NCI-H1092 treated with DMSO at 0.1 percent for 48 hours (cell line): ENCODE data around the gene CAPN8.

Experiments used
- DNase-seq: peaks from one replicate; lab custom pipeline; 2025; lab: John Stamatoyannopoulos, UW

Gene CAPN8

DNA sequence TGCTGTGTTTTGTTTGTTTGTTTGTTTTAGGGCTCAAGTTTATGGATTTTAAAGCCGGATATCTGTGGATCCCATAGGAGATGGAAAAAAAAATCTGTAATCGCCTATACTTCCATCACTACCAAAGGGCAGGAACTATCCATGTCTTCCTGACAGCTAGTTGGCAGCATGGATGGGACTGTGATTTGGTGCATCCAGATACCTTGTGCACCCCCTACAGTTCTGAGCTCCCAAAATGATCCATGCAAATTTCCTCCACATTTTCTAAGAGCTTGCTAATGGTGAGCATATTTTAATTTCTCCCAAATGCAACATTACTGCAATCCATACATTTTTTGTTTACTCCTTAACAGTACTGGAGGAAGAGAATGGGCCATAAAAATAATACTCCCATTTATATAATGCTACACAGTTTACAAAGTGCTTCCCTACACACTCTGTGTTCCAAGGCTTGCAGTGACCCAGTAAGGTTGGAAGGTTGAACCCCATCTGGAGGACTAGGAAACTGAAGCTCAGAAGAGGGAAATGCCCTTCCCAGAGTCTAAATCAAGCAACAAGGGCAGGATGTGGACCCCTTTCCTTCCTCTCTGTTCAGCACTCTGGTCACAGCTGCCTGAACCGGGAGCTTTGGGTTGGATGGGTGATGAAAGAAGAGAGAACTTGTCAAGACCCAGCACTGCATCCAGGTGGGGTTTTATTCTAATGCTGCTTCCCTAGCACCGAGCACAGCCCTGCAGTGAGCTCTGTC lies 48.0 kb downstream of the CAPN8 start:
- DNase-seq = no peak

DNA sequence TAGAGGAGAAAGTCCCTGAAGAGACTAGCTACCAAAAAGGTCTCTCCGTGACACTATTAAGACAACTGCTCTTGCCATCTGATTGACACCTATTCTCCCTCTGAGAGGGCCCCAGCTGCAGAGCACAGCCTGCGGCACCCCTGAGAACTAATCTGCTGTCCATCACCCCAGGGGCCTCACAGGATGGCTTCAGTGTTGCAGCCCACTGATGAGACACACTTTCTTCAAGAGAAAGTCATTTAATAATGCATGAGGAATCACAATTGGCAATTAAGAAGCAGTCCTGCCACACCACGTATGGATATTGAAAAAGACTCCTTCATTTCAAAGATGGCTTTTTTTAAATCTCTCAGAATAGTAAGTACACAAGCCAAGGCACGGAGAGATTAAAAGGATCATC lies 48.9 kb downstream of the CAPN8 start:
- no peak for DNase-seq

DNA sequence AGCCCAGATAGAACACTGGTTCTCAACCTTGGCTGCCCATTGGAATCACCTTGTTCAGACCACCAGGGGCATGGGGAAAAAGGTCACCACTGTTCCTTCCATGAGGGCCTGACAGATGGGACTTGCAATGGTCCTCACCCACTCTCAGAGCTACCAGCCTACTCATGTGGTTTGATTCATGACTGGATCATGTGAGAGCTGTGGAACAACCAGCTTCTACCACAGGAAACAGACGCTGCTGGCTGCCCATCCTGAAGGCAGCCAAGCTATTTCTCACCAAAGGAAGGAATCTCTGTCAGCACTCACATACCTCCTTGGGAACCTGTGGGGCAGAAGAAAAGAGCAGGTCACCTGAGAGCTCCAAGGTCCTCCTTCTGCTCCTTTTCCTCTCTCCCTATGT lies 53.6 kb downstream of the CAPN8 start:
- DNase-seq = no peak

DNA sequence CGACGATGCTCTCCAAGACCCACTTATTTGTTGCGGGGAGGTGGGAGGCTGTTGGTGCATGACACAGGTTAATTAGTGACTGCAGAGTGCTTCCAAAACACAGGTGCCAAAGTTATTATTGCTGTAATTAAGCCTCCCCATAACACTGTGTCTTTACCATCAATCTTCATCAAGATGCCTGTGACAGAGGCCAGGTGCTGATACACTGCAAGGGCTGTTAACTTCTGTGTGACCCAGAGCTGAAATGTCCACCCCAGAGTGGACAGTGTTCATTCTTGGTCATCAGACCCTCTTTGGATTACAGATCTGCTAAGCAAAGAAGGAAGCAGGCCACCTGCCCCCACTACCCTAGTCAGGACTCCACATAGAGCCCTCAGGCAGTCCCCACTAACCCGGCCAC lies 55.5 kb downstream of the CAPN8 start:
- no peak for DNase-seq

DNA sequence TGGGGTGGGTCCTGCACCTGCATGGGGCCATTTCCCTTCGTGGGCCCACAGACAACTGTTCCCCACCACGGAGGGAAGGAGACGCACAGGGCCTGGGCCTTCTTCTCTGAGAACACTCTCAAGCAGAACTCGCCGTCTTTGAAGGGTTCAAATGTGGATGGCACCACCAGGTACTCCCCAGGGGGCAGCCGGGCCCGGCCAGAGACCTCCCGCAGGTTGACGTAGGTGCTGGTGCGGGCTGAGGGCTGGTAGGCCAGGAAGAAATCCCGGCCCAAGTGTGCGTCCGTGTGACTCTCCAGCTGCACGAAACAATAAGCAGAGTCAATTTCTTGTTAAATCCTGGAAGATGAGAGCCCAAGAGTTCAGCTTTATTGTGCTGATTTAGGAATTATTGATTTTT lies 56.4 kb downstream of the CAPN8 start:
- DNase-seq = no peak

DNA sequence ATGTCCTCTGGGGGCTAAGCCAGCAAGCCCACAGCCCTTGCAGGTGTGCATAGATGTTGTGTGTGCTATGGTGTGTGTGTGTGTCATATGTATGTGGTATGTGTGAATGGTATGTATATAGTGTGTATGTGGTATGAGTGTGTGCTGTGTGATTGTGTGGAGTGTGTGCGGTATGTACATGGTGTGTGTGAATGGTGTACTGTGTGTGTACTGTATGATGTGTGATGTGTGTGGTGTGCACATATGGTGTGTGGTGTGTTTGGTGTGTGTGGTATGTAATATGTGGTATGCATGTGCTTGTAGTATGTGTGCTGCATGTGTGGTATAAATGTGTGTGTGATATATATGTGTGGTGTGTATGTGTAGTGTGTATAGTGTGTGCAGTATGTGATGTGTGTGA lies 107.0 kb downstream of the CAPN8 start:
- no peak for DNase-seq

DNA sequence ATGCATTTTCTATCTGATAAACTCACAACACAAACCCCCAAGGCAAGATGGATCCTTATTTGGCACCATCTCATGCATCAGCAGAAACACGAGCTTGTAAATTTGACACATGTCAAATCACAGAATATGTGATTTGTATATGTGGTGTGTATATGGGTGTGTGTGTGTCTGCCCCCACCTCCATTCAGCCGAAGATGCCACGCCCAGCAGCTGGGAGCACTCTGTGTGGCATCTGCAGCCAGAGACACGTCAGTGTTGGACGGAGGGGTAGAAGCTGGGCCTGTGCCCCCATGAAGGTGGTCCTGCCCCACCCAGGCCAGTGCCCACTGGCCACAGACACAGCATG lies 108.4 kb downstream of the CAPN8 start:
- no peak for DNase-seq

DNA sequence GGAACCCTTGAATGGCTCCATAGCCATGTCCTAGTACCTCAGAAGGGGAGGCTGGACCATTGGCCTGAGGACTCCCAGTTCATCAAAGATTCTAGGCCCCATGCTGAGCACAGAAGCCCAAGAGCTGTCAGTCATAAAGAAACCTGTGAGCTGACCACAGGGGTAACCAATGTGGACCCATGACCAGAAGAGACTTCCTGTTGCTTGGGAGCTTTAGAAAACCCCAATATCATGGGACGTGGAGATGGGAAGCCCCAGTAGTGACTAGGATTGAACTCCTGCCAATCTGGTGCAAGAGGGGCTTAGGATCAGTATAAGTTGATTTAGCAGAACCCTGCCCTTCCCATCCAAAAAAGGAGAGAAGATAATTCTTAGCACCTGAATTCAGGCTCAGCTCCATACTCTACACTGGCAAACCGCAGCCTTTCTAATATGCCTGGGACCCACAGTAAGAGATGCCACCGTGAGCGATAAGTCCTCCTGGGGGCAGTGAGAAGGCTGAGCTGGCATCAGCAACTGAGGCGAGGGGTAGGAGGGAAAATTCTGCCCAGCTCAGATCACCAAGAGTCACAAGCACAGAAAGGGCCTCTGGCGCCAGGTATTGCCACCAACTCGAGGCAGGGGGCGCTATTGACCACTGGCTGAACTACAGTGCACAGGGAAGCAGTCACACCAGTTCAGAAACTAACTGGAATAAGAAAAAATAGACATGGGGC lies 108.9 kb downstream of the CAPN8 start:
- DNase-seq = peak; percentile 59

DNA sequence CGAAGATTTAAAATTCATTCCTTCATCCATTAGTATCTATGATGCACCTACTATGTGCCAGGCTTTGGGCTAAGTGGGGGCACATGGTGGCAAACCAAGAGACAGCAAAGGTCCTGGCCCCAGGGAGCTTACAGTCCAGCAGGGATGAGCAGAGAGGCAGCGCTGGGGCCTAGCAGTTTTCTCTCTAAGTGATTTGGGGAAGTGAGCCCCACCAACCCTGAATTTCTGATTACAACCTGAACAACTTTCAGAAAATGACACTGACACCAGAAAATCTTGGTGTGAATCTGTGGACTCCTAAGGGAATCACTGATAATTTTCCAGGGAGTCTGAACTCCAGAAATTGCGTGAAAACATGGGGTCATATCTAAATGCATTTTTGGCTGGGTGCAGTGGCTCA lies 111.5 kb downstream of the CAPN8 start:
- no peak for DNase-seq

DNA sequence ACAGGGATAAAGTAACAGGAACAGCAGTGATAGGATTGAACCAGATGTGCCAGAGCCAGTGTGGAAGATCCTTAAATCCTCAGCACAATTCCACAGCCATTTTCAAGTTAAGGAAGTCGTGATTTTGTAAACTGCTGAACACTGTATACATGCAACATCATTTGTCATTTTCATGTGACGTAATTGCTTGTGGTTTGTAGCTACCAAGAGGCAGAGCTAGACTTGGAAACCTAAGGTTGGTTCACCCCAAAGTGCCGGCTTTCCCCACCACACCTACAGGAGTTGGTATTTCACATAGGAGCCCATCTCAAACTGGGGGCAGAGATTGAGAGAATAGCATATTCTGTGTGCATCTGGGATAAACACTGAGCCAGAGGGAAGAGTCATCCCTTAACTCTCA lies 113.9 kb downstream of the CAPN8 start:
- DNase-seq = no peak

DNA sequence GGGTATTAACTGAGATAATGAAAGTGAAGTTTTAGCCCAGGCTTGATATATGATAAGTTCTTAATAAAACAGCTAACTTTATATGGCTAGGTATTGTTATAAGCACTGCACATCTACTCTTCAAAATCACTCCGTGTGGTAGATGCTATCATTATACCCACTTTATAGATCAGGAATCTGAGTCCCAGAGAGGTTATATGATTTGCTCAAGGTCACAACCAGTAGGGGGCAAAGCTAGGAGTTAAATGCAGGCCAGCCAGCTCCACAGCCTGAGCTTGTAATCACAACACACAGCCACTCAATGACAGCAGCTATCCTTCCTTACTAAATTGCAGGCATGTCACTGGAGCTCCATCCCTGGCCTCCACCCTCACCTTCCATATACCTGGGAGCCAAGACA lies 115.8 kb downstream of the CAPN8 start:
- no peak for DNase-seq

DNA sequence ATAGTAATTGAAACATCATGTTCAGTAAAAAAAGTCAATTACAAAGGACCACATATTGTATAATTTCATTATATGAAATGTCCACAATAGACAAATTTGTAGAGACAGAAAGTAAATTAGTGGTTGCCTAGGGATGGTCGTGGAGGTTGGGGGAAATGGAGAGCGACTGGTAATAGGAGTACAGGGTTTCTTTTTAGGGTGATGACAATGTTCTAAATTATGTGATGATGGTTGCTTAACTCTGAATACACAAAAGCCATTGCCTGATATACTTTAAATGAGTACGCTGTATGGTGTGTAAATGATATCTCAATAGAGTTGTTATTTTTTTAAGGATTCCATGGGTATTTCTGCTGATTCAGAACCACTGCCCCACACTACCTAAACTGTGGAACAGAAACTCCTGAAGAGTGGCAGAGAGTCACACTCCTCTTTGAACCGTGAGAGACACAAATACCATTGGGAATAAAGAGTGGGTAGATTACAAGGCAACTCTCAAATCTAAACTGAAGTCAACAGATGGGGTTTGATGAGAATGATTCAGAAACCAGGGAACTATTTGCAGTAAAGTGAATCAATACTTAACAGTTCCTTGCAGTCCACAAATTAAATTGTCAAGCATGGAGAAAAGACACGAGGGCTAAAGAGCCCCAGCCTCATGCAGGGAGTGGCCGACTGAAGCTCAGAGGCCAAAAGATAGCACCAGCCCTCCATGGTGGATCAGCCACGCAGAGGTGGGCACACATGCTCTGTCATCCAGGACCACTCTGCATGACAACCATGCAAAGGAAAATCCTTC lies 118.0 kb downstream of the CAPN8 start:
- DNase-seq = no peak

DNA sequence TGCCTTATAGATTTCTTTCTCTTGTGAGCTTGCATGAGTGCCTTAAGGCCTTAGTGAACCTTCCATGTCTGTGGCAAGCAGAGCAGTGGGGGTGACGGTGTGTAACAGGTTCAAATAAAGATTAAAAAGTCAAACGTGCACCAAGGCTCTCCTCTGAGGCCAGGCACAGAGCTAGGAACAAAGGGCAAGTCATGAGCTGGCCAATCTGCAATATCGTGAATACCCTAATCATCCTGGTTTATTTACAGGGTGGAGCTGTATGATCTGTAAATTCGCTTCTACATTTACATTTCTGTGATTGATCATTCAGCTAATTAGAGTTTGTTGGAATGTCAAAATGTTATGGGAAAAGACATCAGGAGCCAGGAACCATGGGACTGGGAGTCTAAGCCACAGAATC lies 120.2 kb downstream of the CAPN8 start:
- no peak for DNase-seq

DNA sequence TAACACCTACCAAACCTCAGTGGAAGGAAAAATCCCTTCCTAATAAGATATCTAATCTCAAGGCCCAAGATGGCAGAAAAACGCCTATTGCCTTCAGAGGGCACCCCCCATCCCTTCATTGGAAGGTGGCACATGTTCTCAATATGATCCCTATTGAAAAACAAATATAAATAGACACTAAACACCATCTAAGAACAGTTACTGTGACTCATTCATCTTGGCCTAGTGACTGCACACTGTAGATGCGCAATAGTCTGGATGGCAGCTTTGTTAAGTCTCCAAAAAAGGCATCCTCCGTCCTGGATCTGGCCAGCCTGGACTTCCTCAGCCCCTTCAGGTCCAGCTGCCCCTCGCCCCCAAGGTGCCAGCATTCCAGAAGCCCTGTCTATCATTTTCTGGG lies 121.9 kb downstream of the CAPN8 start:
- no peak for DNase-seq

DNA sequence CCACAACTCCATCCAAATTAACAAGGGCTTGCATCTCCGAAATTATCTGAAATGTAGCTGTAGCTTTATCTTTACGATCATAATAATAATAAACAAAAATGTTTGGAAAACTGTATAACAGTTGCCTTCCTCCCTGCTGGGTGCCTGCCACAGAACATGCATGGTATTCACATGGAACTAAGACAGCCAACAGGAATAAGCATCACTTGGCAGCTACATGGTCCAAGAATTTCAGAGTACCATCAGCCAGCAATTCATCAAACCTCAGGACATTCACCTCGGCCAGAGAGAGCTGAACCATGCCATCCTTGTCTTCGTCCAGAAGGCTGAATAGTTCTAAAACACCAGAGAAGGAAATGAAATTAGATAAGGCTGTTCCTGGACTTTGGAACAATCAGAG lies 122.7 kb downstream of the CAPN8 start:
- no peak for DNase-seq

DNA sequence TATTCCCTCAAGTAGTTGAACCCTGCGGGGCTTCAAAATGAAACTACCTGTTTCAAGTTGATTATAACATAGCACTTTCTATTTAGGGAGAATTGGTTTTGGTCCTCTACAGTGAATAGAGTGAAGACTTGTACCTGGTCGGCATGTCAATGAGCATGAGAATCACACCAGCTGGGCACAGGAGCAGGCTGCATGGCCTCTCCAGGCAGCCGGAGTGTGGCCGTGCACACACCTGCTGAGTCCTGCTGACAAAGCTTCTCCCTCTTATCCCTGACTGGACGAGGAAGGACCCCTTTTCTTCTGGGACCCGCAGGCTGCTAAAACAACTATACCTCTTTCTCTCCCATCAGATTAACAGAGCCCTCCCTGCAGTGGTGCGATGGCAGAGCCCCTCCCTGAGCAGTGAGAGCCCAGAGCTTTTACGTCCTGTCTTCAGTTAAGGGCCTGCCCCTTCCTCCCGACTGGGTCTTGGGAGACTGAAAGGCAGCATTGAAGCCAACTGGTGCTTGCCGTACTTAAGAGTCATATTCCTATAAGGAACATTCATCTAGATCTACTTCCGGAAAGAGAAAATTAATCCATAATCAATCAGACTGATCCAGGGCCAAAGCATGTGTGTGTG lies 124.9 kb downstream of the CAPN8 start:
- no peak for DNase-seq

DNA sequence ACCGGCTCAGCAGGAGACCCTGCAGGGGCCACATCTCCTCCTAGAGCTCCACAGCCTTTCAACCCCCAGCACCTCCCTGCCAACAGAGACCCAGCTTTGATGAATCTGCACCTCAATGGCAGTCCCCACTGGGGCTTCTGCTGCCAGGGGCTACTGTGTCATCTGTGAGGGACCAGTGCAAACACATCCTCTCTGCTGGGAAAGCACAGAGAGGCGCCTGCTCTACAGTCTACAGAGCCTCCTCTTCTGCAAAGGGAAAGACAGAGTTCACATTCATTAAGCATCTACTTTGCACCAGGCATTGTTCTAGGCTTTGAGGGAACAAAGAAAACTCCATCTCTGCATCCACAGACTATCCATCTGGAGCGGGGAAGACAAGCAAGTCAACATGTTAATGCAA lies 125.8 kb downstream of the CAPN8 start:
- no peak for DNase-seq

DNA sequence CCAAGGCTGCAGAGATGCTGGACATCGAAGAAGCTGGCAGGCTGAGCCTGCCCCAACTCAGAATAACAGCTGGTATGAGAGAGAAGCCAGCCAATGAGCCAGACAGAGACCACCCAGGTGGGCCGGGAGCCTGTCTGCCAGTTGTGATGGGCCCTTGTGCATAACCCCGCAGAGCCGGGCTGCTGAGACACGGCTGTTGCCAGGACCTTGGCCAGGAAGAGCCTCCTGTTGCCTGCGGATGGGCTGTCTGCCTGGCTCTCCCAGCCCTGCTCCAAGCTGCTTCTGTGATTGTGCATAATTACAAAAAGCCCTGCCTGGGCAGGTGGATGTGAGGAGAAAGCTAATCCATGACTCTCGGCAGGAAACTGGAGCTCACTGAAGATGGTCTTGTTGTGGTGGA lies 126.5 kb downstream of the CAPN8 start:
- no peak for DNase-seq

DNA sequence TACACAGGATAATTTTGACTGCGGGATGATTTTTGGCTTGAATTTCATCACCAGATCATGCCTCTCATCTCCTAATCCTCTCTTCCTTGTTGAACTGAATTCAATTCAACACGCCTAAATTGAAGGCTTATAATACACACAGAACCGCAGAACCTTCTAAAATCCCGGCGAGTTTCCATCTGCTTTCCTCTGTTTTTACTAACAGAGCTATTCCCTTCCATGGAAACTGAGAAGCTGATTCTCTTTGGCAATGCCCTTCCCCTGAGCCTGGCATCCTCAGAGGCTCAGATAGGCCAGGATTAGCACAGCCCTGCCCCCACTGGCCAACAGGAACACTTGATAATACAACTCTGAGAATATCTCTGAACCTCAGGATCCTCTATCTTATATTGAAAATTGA lies 130.2 kb downstream of the CAPN8 start:
- no peak for DNase-seq

DNA sequence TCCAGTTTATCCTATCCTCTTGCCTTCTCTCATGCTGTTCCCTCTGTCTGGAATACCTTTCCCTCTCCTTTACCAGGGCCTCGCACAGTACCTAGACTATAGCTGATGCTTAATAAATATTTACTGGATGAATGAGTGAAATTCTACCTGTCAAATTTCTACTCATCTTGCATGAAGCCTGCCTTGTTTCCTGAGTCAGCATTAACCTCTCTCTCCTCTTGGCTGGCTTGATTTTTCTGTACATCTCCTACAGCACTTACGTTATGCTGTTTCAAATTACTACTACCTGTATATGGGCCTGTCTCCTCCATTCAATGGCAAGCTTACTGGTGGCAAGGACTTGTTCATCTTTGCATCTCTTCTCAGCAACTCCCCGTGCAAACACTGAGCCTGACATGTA lies 130.8 kb downstream of the CAPN8 start:
- no peak for DNase-seq

DNA sequence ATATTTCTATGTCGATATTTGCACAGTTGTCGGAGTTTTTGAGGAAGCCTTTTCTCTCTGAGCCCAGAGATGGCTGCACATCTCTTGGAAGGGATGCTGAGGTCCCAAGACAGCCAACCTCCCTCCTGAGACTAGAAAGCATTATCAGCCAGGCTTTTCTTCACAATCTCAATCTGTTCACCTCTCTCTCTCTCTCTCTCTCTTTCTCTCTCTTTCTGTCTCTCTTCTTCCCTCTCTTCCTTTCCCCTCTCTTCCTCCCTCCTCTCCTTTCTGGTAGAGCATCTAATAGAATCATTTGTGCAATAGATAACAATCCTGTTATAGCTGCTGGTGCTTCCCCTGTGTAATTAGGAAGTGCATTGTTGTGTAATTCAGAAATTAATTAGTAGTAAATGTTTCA lies 131.8 kb downstream of the CAPN8 start:
- no peak for DNase-seq

DNA sequence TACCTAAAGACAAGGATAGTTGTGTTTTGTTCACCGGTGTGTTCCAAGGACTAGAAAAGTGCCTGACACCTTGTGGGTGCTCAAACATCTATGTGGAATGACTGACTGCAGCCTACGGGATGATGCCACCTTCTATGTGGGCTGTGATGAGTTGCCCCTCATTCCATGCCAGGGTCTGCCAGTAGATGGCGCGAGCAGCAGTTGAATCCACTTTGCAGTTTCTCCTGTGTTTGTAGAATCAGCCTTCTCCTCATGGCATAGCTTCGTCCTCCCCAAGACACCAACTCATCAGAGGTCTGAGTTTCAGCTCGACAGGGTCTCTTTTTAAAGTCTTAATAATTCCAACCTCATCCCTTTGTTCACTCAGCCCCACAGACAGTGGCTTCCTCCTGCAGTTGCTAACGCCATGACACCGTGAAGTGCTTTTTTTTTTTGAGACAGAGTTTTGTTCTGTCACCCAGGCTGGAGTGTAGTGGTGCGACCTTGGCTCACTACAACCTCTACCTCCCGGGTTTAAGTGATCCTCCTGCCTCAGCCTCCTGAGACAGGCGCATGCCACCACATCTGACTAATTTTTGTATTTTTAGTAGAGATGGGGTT lies 133.7 kb downstream of the CAPN8 start:
- peak; percentile 63 for DNase-seq
